Hepatocyte (in vitro differentiated cells): ENCODE data around the gene FABP3.

Experiments used
- EZH2 ChIP-seq: fragments of 200-600 bp; sonication (generic); IDR thresholded peaks from 2 replicates; pipeline ENCODE4 v1.6.1; 2016; ENCODE audit warnings: antibody characterized with exemption, mild to moderate bottlenecking, borderline replicate concordance
- TF ChIP-seq, protein P1 (sequence below): fragments of 200-600 bp; sonication (generic); IDR thresholded peaks from 2 replicates; pipeline ENCODE4 v1.5.1; 2016; ENCODE audit warnings: antibody characterized with exemption, mild to moderate bottlenecking; ENCODE audit not compliant: poor library complexity

DNA sequence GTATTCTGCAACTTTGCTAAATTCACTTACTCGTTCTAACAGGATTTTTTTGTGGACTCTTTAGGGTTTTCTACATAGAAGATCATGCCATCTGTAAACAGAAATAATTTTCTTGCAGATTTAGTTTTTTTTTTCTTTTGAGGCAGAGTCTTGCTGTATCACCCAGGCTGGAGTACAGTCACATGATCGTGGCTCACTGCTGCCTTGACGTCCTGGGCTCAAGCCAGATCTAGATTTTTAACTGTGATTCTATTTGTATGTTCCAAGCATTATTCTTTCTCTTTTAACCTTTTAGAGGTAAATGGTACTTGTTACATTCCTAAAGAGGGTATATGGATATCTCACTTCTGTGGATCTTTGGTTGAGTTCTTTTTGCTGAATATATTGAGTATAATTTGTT lies 18.6 kb downstream of the FABP3 start:
- TF ChIP-seq, protein P1, sequence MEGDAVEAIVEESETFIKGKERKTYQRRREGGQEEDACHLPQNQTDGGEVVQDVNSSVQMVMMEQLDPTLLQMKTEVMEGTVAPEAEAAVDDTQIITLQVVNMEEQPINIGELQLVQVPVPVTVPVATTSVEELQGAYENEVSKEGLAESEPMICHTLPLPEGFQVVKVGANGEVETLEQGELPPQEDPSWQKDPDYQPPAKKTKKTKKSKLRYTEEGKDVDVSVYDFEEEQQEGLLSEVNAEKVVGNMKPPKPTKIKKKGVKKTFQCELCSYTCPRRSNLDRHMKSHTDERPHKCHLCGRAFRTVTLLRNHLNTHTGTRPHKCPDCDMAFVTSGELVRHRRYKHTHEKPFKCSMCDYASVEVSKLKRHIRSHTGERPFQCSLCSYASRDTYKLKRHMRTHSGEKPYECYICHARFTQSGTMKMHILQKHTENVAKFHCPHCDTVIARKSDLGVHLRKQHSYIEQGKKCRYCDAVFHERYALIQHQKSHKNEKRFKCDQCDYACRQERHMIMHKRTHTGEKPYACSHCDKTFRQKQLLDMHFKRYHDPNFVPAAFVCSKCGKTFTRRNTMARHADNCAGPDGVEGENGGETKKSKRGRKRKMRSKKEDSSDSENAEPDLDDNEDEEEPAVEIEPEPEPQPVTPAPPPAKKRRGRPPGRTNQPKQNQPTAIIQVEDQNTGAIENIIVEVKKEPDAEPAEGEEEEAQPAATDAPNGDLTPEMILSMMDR, result no peak
- no peak for TF ChIP-seq EZH2
